ENCODE results near the gene METTL24.

METTL24 gene

DNA sequence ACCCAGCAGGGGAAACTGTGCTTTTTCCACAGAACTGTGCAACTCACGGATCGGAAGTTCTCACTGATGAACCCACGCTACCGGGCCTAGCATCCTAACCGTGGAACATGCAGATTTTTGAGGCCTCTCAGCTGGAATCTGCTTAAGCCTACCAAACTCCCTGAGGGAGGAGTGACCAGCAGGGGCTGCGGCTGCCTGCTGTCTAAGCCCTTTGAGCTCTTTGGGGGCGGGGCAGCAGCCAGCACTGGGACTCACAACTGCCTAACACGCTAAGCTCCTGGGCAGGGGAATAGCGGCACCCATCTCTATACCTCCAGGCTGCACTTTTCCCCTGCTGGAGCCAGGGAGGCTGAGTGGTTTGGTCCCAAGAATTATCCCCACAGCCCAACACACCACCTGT lies 20.4 kb upstream of the METTL24 start:
- no peak overlapping the region for H3K4me3 Mint-ChIP-seq
- H3K27ac Mint-ChIP-seq, result no peak overlapping the region
- no peak for DNase-seq (ENCODE audit: low spot score in 2 of 2)
- ATAC-seq (ENCODE audit: low read depth), result no peak
- H3K27me3 Mint-ChIP-seq, result peaks cover 6% of the 10 kb centered on the region
- H3K36me3 Mint-ChIP-seq, result peaks cover 2% of the 10 kb centered on the region
- H3K4me1 Mint-ChIP-seq, result no peaks in the 10 kb centered on the region
- H3K9me3 Mint-ChIP-seq, result peaks cover 6% of the 10 kb centered on the region

DNA sequence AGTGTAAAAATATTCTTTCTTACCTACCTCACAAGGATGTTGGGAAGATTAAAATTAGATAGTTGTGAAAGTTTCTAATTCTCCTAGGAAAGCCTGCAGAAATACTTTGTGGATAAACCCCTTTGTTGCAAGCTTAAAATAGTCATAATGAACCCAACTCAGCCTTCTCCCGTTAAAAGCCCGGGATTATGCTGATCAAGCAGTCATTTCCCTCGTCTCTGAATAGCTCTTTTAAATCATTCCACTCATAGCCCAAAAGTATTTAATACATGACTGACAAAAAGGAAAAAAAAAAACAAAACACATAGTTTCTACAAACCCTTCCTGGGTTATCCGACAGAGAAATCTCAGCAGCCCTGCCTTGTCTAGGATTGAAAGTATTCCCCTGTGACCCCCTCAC lies 10.9 kb upstream of the METTL24 start:
- no peaks in the 10 kb centered on the region for H3K36me3 Mint-ChIP-seq
- H3K9me3 Mint-ChIP-seq, result peaks cover 2% of the 10 kb centered on the region
- ATAC-seq (ENCODE audit: low read depth), result no peak
- H3K4me1 Mint-ChIP-seq, result peaks cover 3% of the 10 kb centered on the region
- H3K4me3 Mint-ChIP-seq, result no peak overlapping the region
- DNase-seq (ENCODE audit: low spot score in 2 of 2), result no peak
- H3K27me3 Mint-ChIP-seq, result peaks cover 21% of the 10 kb centered on the region
- no peak overlapping the region for H3K27ac Mint-ChIP-seq

GRCh38 chr6:110368284-110368683 lies 10.1 kb upstream of the METTL24 start:
- H3K27ac Mint-ChIP-seq, result no peak overlapping the region
- no peaks in the 10 kb centered on the region for H3K36me3 Mint-ChIP-seq
- H3K4me1 Mint-ChIP-seq, result peaks cover 3% of the 10 kb centered on the region

GRCh38 chr6:110367825-110368224 lies 9.7 kb upstream of the METTL24 start:
- Mint-ChIP-seq H3K9me3 (peaks cover 2% of the 10 kb centered on the region), H3K27ac (no peak overlapping the region), H3K36me3 (no peaks in the 10 kb centered on the region), H3K4me3 (no peak overlapping the region), H3K4me1 (peaks cover 3% of the 10 kb centered on the region), H3K27me3 (peaks cover 23% of the 10 kb centered on the region)
- no peak for DNase-seq (ENCODE audit: low spot score in 2 of 2)
- ATAC-seq (ENCODE audit: low read depth), result no peak

More at GRCh38 chr6:110368284-110368683, 10.1 kb upstream of the METTL24 start:
- Mint-ChIP-seq H3K9me3 (peaks cover 2% of the 10 kb centered on the region), H3K27me3 (peaks cover 23% of the 10 kb centered on the region), H3K4me3 (no peak overlapping the region)
- ATAC-seq (ENCODE audit: low read depth) (no peak), DNase-seq (ENCODE audit: low spot score in 2 of 2) (no peak)

DNA sequence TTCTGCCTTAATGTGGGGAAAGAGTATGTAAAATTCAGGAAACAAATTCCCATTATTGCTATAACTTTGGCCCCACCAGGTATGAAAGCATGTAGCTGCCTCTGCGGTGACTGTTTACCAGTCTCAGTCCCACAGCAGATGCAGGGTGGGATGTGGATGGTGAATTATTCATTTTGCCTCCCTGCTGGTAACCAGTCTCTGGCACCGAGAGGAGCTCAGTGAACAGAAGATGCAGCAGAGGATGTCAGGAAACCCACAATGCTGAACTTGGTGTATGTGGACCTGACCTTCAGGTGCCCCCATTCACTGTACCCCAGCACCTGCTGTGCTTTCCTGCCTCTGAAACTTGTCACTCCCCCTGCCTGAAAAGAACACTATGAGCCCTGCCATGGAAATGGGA lies 8.8 kb upstream of the METTL24 start:
- peaks cover 21% of the 10 kb centered on the region for H3K27me3 Mint-ChIP-seq
- ATAC-seq (ENCODE audit: low read depth), result no peak
- H3K9me3 Mint-ChIP-seq, result peaks cover 2% of the 10 kb centered on the region
- peaks cover 3% of the 10 kb centered on the region for H3K4me1 Mint-ChIP-seq
- no peak for DNase-seq (ENCODE audit: low spot score in 2 of 2)
- H3K27ac Mint-ChIP-seq, result no peak overlapping the region
- no peaks in the 10 kb centered on the region for H3K36me3 Mint-ChIP-seq
- H3K4me3 Mint-ChIP-seq, result no peak overlapping the region

- no peak overlapping the region for H3K4me3 Mint-ChIP-seq
- DNase-seq (ENCODE audit: low spot score in 2 of 2) (no peak), ATAC-seq (ENCODE audit: low read depth) (no peak)
- no peaks in the 10 kb centered on the region for H3K36me3 Mint-ChIP-seq
- H3K27me3 Mint-ChIP-seq, result peaks cover 16% of the 10 kb centered on the region
- H3K9me3 Mint-ChIP-seq, result no peaks in the 10 kb centered on the region
- no peak overlapping the region for H3K27ac Mint-ChIP-seq
- peaks cover 3% of the 10 kb centered on the region for H3K4me1 Mint-ChIP-seq
Observed at GRCh38 chr6:110366256-110366655, 8.1 kb upstream of the METTL24 start.

DNA sequence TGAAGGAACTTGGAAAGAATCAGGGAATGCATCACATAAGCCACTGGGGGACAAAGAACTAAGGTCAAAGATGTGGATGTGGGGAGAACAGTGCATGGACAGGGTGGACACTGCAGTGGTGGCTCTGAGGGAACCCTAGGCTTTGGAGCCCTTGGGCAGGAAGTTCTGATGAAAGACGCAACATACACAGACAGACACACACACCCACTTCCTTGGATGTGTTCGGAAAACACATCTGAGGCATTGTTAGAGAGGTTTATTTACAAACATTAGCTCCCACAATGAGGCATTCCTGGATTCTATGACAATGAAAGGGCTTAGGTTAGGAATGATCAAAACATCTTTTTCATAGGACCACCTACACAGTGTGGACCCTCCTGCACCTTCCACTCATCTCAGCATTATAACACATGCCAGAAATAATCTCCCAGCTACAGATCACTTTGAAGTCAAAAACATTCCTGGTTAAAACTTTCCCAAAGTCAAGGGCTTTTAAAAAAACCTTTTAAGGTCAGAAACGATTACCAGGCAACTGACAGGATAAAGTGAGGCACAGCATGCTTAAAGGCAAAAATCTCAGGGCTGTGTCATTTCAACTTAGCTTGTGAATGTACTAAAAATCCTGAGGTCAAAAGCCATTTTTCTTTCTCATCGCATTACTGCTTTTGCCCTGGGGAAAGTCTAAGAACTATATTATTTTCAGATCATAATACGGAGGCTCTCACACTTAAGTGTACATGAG lies 6.4 kb upstream of the METTL24 start:
- ATAC-seq (ENCODE audit: low read depth), result no peak
- Mint-ChIP-seq H3K36me3 (no peaks in the 10 kb centered on the region), H3K4me3 (no peak overlapping the region), H3K9me3 (no peaks in the 10 kb centered on the region), H3K4me1 (peaks cover 3% of the 10 kb centered on the region), H3K27ac (no peak overlapping the region), H3K27me3 (peaks cover 15% of the 10 kb centered on the region)
- no peak for DNase-seq (ENCODE audit: low spot score in 2 of 2)

- Mint-ChIP-seq H3K4me1 (peaks cover 4% of the 10 kb centered on the region), H3K36me3 (no peaks in the 10 kb centered on the region), H3K27ac (no peak overlapping the region), H3K9me3 (no peaks in the 10 kb centered on the region), H3K4me3 (no peak overlapping the region), H3K27me3 (peaks cover 16% of the 10 kb centered on the region)
- DNase-seq (ENCODE audit: low spot score in 2 of 2) (no peak), ATAC-seq (ENCODE audit: low read depth) (no peak)
Observed at GRCh38 chr6:110363748-110364147, 5.6 kb upstream of the METTL24 start.

DNA sequence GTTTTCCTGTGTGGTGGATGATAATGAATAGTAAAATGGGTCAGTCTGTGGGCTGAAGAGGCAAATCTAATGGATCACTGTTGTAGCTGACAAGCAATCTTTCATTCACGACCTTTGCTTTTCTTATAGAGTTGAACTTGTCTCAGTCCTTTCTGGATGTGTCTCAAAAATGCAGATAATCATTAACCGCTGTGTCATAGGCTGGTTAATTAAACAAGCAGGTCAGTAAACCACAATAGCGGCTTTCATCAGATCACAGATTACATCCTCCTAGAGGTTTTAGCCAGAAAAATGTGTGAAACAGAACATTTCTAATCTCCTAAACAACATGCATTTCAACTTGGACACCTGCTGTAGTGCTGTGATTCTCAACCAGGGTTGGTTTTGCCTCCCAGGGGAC lies 2.5 kb upstream of the METTL24 start:
- H3K27me3 Mint-ChIP-seq, result peaks cover 27% of the 10 kb centered on the region
- ATAC-seq (ENCODE audit: low read depth) (no peak), DNase-seq (ENCODE audit: low spot score in 2 of 2) (no peak)
- no peak overlapping the region for H3K27ac Mint-ChIP-seq
- no peaks in the 10 kb centered on the region for H3K9me3 Mint-ChIP-seq
- H3K36me3 Mint-ChIP-seq, result no peaks in the 10 kb centered on the region
- H3K4me1 Mint-ChIP-seq, result peaks cover 9% of the 10 kb centered on the region
- no peak overlapping the region for H3K4me3 Mint-ChIP-seq

- H3K27me3 Mint-ChIP-seq, result peaks cover 30% of the 10 kb centered on the region
- H3K4me1 Mint-ChIP-seq, result peaks cover 9% of the 10 kb centered on the region
- ATAC-seq (ENCODE audit: low read depth) (no peak), DNase-seq (ENCODE audit: low spot score in 2 of 2) (no peak)
- no peaks in the 10 kb centered on the region for H3K9me3 Mint-ChIP-seq
- peak overlapping the region; percentile 18 for H3K4me3 Mint-ChIP-seq
- H3K36me3 Mint-ChIP-seq, result no peaks in the 10 kb centered on the region
- H3K27ac Mint-ChIP-seq, result no peak overlapping the region
Observed at GRCh38 chr6:110359556-110359955, 1.4 kb upstream of the METTL24 start.

GRCh38 chr6:110358553-110359160 lies 508 bp upstream of the METTL24 start:
- ATAC-seq (ENCODE audit: low read depth), result no peak
- Mint-ChIP-seq H3K9me3 (no peaks in the 10 kb centered on the region), H3K4me1 (peaks cover 9% of the 10 kb centered on the region), H3K27ac (no peak overlapping the region), H3K4me3 (peak overlapping the region; percentile 32), H3K27me3 (peaks cover 28% of the 10 kb centered on the region), H3K36me3 (no peaks in the 10 kb centered on the region)
- no peak for DNase-seq (ENCODE audit: low spot score in 2 of 2)

DNA sequence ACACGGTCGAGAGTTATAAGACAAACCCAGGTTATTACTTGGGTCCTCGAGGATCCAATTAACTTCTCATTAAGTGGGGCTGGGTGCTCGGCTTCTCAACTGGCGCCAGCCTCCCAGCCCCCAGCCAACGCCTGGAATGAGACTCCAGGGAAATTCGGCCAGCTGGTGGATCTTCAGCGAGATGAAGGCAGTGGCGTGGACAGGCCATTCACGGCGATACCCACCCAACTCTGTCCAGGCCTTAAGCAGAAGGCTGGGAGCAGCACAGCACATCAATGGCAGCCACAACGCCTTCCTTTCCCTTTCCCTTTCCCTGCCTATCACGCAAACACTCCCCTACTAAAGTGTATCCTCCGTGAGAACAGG lies 868 bp downstream of the METTL24 start:
- no peaks in the 10 kb centered on the region for H3K9me3 Mint-ChIP-seq
- H3K27ac Mint-ChIP-seq, result no peak overlapping the region
- H3K4me3 Mint-ChIP-seq, result peak overlapping the region; percentile 82
- H3K27me3 Mint-ChIP-seq, result peaks cover 25% of the 10 kb centered on the region
- ATAC-seq (ENCODE audit: low read depth) (no peak), DNase-seq (ENCODE audit: low spot score in 2 of 2) (no peak)
- H3K36me3 Mint-ChIP-seq, result no peaks in the 10 kb centered on the region
- peaks cover 9% of the 10 kb centered on the region for H3K4me1 Mint-ChIP-seq

GRCh38 chr6:110356778-110357177 lies 1.4 kb downstream of the METTL24 start:
- Mint-ChIP-seq H3K4me1 (peaks cover 9% of the 10 kb centered on the region), H3K36me3 (no peaks in the 10 kb centered on the region), H3K9me3 (no peaks in the 10 kb centered on the region), H3K4me3 (peak overlapping the region; percentile 82), H3K27ac (no peak overlapping the region), H3K27me3 (peaks cover 26% of the 10 kb centered on the region)
- ATAC-seq (ENCODE audit: low read depth) (no peak), DNase-seq (ENCODE audit: low spot score in 2 of 2) (no peak)

DNA sequence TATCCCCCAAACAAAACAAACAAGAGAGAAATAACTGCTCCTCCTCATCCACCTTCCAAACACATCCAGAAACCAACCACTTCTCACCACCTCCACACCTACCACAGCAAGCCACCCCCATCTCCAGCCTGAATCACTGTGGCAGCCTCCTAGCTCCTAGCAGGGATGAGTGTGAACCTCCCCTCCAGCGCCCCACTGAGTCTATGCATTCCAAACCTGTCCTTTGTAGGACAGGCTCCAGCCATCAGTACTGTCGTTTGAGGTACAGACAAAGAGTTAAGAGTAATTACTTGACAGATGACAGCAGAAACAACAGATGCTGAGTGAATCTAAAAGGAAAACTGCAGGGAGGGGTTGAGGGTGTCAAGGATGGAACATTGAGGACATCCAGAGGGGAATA lies 2.4 kb downstream of the METTL24 start:
- H3K36me3 Mint-ChIP-seq, result no peaks in the 10 kb centered on the region
- H3K4me3 Mint-ChIP-seq, result no peak overlapping the region
- DNase-seq (ENCODE audit: low spot score in 2 of 2) (no peak), ATAC-seq (ENCODE audit: low read depth) (no peak)
- no peaks in the 10 kb centered on the region for H3K9me3 Mint-ChIP-seq
- peaks cover 23% of the 10 kb centered on the region for H3K27me3 Mint-ChIP-seq
- no peak overlapping the region for H3K27ac Mint-ChIP-seq
- H3K4me1 Mint-ChIP-seq, result peaks cover 9% of the 10 kb centered on the region

- peaks cover 23% of the 10 kb centered on the region for H3K27me3 Mint-ChIP-seq
- no peaks in the 10 kb centered on the region for H3K36me3 Mint-ChIP-seq
- no peak overlapping the region for H3K27ac Mint-ChIP-seq
Observed at GRCh38 chr6:110355022-110355421, 3.1 kb downstream of the METTL24 start.

More at GRCh38 chr6:110355022-110355421, 3.1 kb downstream of the METTL24 start:
- Mint-ChIP-seq H3K4me1 (peaks cover 9% of the 10 kb centered on the region), H3K9me3 (no peaks in the 10 kb centered on the region), H3K4me3 (no peak overlapping the region)
- ATAC-seq (ENCODE audit: low read depth) (no peak), DNase-seq (ENCODE audit: low spot score in 2 of 2) (no peak)

Data from memory B cell (primary cell).